Gastrocnemius medialis (tissue), 4 donors: ENCODE results near the gene TSHZ3.

Experiments used
- CTCF ChIP-seq, 5 experiments: fragments of 450-650 bp in 3 of 5; fragments of 200-600 bp in 2 of 5; sonication (generic) in 2 of 5; IDR thresholded peaks in 4 of 5; conservative IDR thresholded peaks in 1 of 5; 1 replicate in 4 of 5; 2 replicates in 1 of 5; pipeline ENCODE4 v1.5.1; 2016 to 2019; ENCODE audit warnings: antibody characterized with exemption in 5 of 5, mild to moderate bottlenecking in 3 of 5, moderate library complexity in 3 of 5
- POLR2A ChIP-seq, 2 donors: fragments of 450-650 bp; IDR thresholded peaks; one replicate each; pipeline ENCODE4 v1.6.1; 2017; ENCODE audit warnings: antibody characterized with exemption in 2 of 2, mild to moderate bottlenecking in 2 of 2, moderate library complexity in 2 of 2

GRCh38 chr19:31301306-31301980, 47.8 kb downstream of the TSHZ3 start:
- TF ChIP-seq POLR2A (IDR thresholded peaks at IDR 0.05) (no peak), CTCF (IDR thresholded peaks at IDR 0.05 in 4 of 5, conservative IDR thresholded peaks at IDR 0.05 in 1 of 5) (no peak)
